GM18867 (cell line): ENCODE measurements around the gene SVBP.
A peak's percentile ranks its signal among the peaks of the same experiment; 100 is the strongest.

Experiments
- ATAC-seq: cut with Tn5 transposase; IDR thresholded peaks from one replicate; pipeline ENCODE4 v1.9.1; 2021; ENCODE audit warnings: mild to moderate bottlenecking, moderate library complexity; ENCODE audit not compliant: unreplicated experiment

The SVBP gene

GRCh38 chr1:42765832-42766740, 51.1 kb downstream of the SVBP start:
- ATAC-seq: peak; percentile 19

GRCh38 chr1:42765269-42765668, 51.9 kb downstream of the SVBP start:
- ATAC-seq: no peak

- ATAC-seq: no peak
Measured at GRCh38 chr1:42762269-42762668, 54.9 kb downstream of the SVBP start.

- no peak for ATAC-seq
Measured at GRCh38 chr1:42761567-42761966, 55.6 kb downstream of the SVBP start.

- ATAC-seq: no peak
Measured at GRCh38 chr1:42759114-42759513, 58.1 kb downstream of the SVBP start.

- ATAC-seq: no peak
Measured at GRCh38 chr1:42758641-42759040, 58.6 kb downstream of the SVBP start.

- ATAC-seq: no peak
Measured at GRCh38 chr1:42757892-42758275, 59.3 kb downstream of the SVBP start.
